Tibial artery (tissue), 4 donors: ENCODE data around the gene ULK4.

Source experiments
- DNase-seq, 2 donors: peaks; one replicate each; pipeline ENCODE4 v3.0.0-alpha.2; 2019
- H3K27ac ChIP-seq, 2 donors: fragments of 200-600 bp; sonication (generic) in 1 of 2; 1 replicate in 1 of 2; 2 replicates in 1 of 2; pipeline ENCODE4 v1.5.1; 2018 to 2019; ENCODE audit warnings: mild to moderate bottlenecking in 1 of 2
- H3K27me3 ChIP-seq, 2 donors: fragments of 200-600 bp; sonication (generic) in 1 of 2; one replicate each; pipeline versions ENCODE4 v1.5.1 to v1.6.0; 2016 to 2019
- H3K36me3 ChIP-seq, 3 donors: fragments of 200-600 bp; sonication (generic) in 2 of 3; one replicate each; pipeline ENCODE4 v1.5.1; 2016 to 2019; ENCODE audit warnings: mild to moderate bottlenecking in 2 of 3
- H3K4me1 ChIP-seq, 4 donors: fragments of 200-600 bp; sonication (generic) in 2 of 4; 1 replicate in 3 of 4; 2 replicates in 1 of 4; pipeline ENCODE4 v1.5.1; 2016 to 2019
- H3K4me3 ChIP-seq, 2 donors: fragments of 200-600 bp; sonication (generic) in 1 of 2; 1 replicate in 1 of 2; 2 replicates in 1 of 2; pipeline ENCODE4 v1.5.1; 2018 to 2019; ENCODE audit warnings: mild to moderate bottlenecking in 2 of 2
- H3K9me3 ChIP-seq, 3 donors: fragments of 200-600 bp; sonication (generic) in 1 of 3; one replicate each; pipeline ENCODE4 v1.5.1; 2016 to 2019
- CTCF ChIP-seq, 2 experiments: fragments of 200-600 bp in 1 of 2; fragments of 450-650 bp in 1 of 2; IDR thresholded peaks; one replicate each; pipeline ENCODE4 v1.5.1; 2017 to 2019; ENCODE audit warnings: antibody characterized with exemption in 2 of 2, mild to moderate bottlenecking in 1 of 2, moderate library complexity in 1 of 2
- intact Hi-C: fragments of 100-400 bp; cut with DNase I; formaldehyde crosslinking; loops from one replicate; pipeline ENCODE4 v1.15.0; 2023; ENCODE audit warnings: low total_unique reads

The ULK4 gene

GRCh38 chr3:41603807-41604206 lies 358.1 kb downstream of the ULK4 start:
- H3K27ac ChIP-seq = no peak overlapping the region
- no peak for DNase-seq
- TF ChIP-seq CTCF (IDR thresholded peaks at IDR 0.05) = no peak
- no peaks in the 10 kb centered on the region for H3K27me3 ChIP-seq
- H3K4me1 ChIP-seq = peaks cover 0 to under 1% (median 0%) of the 10 kb centered on the region in 4 donors
- no peaks in the 10 kb centered on the region for H3K36me3 ChIP-seq
- H3K4me3 ChIP-seq = no peak overlapping the region
- intact Hi-C loops = no loop called here
- H3K9me3 ChIP-seq = no peaks in the 10 kb centered on the region

- TF ChIP-seq CTCF (IDR thresholded peaks at IDR 0.05) = no peak
- Histone ChIP-seq H3K9me3 (no peaks in the 10 kb centered on the region), H3K27me3 (no peaks in the 10 kb centered on the region), H3K4me3 (no peak overlapping the region), H3K36me3 (no peaks in the 10 kb centered on the region), H3K4me1 (peaks cover 0 to 7% (median 0%) of the 10 kb centered on the region in 4 donors), H3K27ac (no peak overlapping the region)
- intact Hi-C loops = no loop called here
- no peak for DNase-seq
These were observed 359.8 kb downstream of the ULK4 start for GRCh38 chr3:41602121-41602520.

GRCh38 chr3:41601404-41601987 lies 360.4 kb downstream of the ULK4 start:
- Histone ChIP-seq H3K27me3 (no peaks in the 10 kb centered on the region), H3K36me3 (no peaks in the 10 kb centered on the region), H3K4me3 (no peak overlapping the region), H3K27ac (no peak overlapping the region), H3K9me3 (no peaks in the 10 kb centered on the region), H3K4me1 (peaks cover 0 to 7% (median 0%) of the 10 kb centered on the region in 4 donors)
- DNase-seq = no peak
- TF ChIP-seq CTCF (IDR thresholded peaks at IDR 0.05) = no peak
- intact Hi-C loops = no loop called here

GRCh38 chr3:41600616-41601015 lies 361.3 kb downstream of the ULK4 start:
- Histone ChIP-seq H3K4me3 (no peak overlapping the region), H3K9me3 (no peaks in the 10 kb centered on the region), H3K36me3 (no peaks in the 10 kb centered on the region), H3K4me1 (peaks cover 0 to 7% (median 0%) of the 10 kb centered on the region in 4 donors), H3K27me3 (no peaks in the 10 kb centered on the region), H3K27ac (no peak overlapping the region)
- DNase-seq = no peak
- TF ChIP-seq CTCF (IDR thresholded peaks at IDR 0.05) = no peak
- intact Hi-C loops = no loop called here

- intact Hi-C loops = no loop called here
- TF ChIP-seq CTCF (IDR thresholded peaks at IDR 0.05) = no peak
- H3K27ac ChIP-seq = no peak overlapping the region
These were observed 362.8 kb downstream of the ULK4 start for GRCh38 chr3:41599127-41599484.

More at GRCh38 chr3:41599127-41599484, 362.8 kb downstream of the ULK4 start:
- Histone ChIP-seq H3K27me3 (no peaks in the 10 kb centered on the region), H3K36me3 (no peaks in the 10 kb centered on the region), H3K9me3 (no peaks in the 10 kb centered on the region), H3K4me1 (peaks cover 0 to 7% (median 0%) of the 10 kb centered on the region in 4 donors), H3K4me3 (no peak overlapping the region)
- DNase-seq = no peak
